KOPT-K1 (cell line): ENCODE measurements around the gene ITGA5.

Experiments used
- H3K27ac ChIP-seq: fragments of 200-600 bp; sonication (generic); 2 replicates; pipeline ENCODE4 v1.5.1; 2016; ENCODE audit warnings: antibody characterized with exemption, mild to moderate bottlenecking, low read depth, low read length; ENCODE audit not compliant: poor library complexity, severe bottlenecking
- H3K36me3 ChIP-seq: fragments of 200-600 bp; sonication (generic); 2 replicates; pipeline ENCODE4 v1.5.1; 2017; ENCODE audit warnings: antibody characterized with exemption, mild to moderate bottlenecking, low read length, moderate library complexity; ENCODE audit not compliant: insufficient read depth
- H3K9me3 ChIP-seq: fragments of 200-600 bp; sonication (generic); 2 replicates; pipeline ENCODE4 v1.5.1; 2017; ENCODE audit warnings: antibody characterized with exemption, low read length, mild to moderate bottlenecking; ENCODE audit not compliant: insufficient read depth, poor library complexity, severe bottlenecking

The ITGA5 gene

DNA sequence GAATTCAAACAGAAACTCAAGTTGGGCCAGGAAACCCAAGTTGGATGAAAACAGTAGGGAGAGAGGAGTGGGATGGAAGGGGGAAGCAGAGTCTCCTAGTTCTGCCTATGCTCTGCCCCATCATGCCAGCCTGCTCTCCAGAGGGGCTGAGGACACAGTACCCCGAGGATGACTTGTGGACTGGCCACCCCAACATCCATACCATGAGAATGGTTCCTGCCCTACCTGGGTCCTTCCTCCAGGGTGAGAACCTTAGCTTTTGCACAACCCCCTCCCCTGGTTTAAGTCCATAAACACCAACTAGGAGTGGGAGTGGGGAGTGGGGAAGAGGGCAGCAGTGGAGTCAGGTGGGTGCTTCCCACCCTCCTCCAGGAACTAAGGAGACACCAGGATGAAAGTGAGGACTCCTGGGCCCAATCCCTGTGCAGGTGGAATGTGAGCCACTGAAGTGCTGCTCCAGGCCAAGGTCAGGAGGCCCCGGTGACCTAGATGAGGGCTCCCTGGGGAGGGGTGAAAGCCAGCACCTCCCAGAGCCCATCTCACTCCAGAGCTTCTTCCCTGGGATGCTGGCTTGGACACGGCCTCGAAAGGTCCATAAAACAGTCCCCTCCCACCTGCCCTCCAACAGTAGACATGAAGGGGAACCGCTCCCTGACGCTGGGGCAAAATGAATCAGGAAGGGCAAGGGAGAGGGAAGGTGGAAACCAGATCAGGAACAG, 41.1 kb downstream of the ITGA5 start:
- Histone ChIP-seq H3K36me3 (no peaks in the 10 kb centered on the region), H3K9me3 (no peaks in the 10 kb centered on the region), H3K27ac (no peak overlapping the region)

GRCh38 chr12:54377007-54377406, 42.1 kb downstream of the ITGA5 start:
- Histone ChIP-seq H3K9me3 (no peaks in the 10 kb centered on the region), H3K27ac (no peak overlapping the region), H3K36me3 (no peaks in the 10 kb centered on the region)

GRCh38 chr12:54376596-54376995, 42.5 kb downstream of the ITGA5 start:
- H3K36me3 ChIP-seq = no peaks in the 10 kb centered on the region
- no peaks in the 10 kb centered on the region for H3K9me3 ChIP-seq
- H3K27ac ChIP-seq = no peak overlapping the region

DNA sequence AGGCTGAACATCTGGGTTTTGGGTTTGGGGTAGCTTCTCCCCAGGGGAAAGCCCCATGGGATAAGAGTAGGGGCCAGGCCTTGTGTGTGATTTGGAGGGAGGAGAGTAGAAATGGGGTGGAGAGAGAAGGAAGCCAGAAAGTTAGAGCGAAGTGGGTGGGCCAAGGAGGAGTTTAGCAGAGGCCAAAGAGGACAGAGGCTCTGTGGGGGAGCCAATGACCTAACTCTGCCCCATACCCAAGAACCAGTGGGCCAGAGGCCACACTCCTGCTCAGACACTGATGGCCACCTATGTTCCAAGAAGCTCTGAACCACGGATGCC, 43.8 kb downstream of the ITGA5 start:
- Histone ChIP-seq H3K9me3 (no peaks in the 10 kb centered on the region), H3K27ac (no peak overlapping the region), H3K36me3 (no peaks in the 10 kb centered on the region)

- no peaks in the 10 kb centered on the region for H3K9me3 ChIP-seq
- no peaks in the 10 kb centered on the region for H3K36me3 ChIP-seq
- no peak overlapping the region for H3K27ac ChIP-seq
These were observed 44.4 kb downstream of the ITGA5 start for GRCh38 chr12:54374562-54375258.

DNA sequence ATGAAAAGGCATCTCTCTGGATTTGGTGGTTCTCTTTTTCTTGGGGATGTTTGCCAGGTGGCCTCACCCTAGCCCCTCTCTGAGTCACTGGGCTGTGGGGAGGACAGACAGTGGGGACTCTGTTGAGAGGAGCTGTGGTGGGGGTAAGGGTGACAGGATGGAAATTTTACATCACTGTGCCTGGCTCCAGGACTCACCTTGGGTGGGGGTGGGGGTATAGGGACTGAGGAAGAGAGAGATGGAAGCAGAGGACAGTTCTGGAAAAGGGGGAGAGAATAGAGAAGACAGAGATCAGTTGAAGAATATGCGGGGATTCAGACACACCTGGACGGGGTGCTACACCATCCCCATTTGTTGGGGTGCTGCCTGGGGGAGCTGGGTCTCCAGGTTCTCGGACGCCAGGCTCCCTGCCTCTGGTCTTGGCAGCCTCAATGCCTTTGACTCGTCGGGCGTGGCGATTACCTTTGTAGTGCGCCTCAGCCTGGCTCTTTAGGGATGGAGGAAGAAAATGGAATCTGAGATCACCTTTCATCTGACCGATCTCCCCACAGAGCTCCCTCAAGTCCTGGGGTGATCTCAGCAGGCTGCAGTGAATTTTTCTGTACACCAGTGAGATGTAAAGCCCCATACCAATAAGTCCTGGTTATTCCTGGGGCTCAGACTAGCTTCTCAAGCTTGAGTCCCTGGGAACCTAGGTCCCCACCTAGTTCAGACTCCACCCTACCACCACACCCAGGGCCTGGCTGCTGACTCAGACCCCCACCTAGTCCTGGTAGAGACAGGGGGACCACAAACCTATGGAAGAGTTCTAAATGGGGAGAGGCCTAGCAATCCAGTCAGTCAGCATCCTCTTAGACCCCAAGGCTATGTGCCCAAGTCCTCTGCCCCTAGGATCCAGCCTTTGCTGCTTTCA, 45.2 kb downstream of the ITGA5 start:
- H3K36me3 ChIP-seq = no peaks in the 10 kb centered on the region
- no peak overlapping the region for H3K27ac ChIP-seq
- H3K9me3 ChIP-seq = no peaks in the 10 kb centered on the region

DNA sequence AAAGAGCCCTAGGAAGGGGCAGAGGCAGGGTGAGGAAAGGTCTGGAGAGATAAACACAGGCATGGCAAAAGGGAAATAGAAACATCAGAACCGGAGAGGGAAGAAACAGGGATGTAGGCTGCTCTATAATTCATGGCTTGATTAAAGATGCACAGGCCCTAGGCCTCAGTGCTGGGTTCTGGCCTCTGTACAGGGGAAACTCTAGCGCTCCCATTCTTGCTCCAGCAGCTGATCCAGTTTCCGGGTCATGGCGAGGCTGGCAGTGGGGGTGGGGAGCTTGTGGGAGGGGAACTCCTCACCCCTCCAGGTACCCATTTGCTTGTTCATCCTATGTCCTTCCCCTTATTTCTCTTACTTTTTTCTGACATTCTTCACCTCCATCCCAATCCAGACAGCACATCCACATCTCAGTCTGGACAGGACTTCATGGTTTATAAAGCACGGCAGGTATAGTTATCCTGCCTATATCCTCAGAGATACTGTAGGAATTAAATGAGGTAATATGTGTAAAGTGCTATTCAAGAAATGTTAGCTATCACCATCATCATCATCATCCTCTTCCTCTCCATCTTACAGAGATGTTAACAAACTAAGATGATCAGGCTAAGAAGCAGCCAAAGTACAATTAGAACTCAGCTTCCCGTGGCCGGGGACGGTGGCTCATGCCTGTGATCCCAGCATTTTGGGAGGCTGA, 46.8 kb downstream of the ITGA5 start:
- Histone ChIP-seq H3K36me3 (no peaks in the 10 kb centered on the region), H3K27ac (no peak overlapping the region), H3K9me3 (no peaks in the 10 kb centered on the region)

DNA sequence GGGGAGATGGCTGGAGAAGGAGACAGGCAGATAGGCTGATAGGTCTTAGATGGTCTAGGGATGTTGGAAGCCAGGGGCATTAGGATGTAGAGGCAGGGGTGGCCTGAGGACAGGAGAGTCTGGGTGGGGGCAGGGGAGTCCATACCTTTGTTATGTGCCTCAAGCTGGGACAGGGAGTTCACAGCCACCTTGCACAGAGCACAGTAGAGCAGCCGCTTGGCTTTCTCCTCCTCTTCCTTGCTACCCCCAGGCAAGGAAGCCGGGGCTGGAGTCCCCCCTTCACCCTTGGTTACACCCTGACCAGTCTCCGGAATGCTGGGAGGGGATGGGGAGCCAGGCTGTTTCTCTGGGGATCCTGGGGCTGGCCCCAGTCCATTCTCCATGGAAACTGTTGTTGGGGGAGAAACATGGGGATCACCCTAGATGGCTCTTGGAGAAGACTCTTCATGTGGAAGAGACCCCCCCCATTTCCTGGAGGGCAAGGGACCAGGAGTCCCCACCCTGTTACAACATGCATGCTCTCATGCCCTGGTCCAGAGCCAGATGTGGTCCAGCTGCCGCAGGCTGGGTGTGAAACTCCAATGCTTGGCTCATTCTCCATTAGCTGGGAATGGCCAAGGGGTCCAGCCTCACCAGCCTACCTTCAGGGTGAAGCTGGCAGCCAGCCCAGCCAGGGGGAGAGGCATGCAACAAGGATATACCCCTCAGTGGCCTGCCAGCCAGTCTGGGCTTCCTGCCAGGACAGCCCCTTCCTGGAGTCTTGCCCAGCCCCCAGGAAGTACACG, 47.5 kb downstream of the ITGA5 start:
- H3K36me3 ChIP-seq = no peaks in the 10 kb centered on the region
- no peak overlapping the region for H3K27ac ChIP-seq
- no peaks in the 10 kb centered on the region for H3K9me3 ChIP-seq

DNA sequence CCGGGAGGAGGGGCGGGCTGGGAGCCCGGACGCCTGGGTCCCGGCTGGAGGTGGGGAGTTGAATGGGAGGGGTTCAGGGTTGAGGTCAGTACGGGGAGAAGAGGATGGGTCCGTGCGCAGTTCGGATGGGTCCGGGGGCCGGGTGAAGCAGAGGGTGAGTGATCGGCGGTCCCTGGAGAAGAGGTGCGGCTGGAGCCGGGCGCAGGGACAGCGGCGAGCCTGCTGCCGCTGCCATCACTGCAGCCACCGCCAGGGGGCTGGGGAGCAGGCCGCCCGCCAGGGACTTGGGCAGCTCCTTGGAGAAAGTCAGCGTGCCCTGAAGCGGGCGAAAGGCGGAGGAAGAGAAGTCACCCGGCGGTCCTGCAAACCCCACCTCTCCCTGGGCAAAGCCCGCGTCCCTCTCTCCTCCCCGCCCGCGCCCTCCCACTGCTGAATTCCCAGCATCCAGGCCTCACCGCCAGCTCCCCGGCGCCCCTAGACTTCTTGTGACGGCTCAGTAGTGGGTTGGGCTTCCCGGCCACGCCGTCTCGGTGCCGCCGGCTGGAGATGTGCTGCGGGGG, 48.8 kb downstream of the ITGA5 start:
- H3K9me3 ChIP-seq = no peaks in the 10 kb centered on the region
- no peak overlapping the region for H3K27ac ChIP-seq

GRCh38 chr12:54369597-54370131, 49.4 kb downstream of the ITGA5 start:
- Histone ChIP-seq H3K36me3 (no peaks in the 10 kb centered on the region), H3K9me3 (no peaks in the 10 kb centered on the region), H3K27ac (no peak overlapping the region)

More for the DNA sequence above, 48.8 kb downstream of the ITGA5 start:
- no peaks in the 10 kb centered on the region for H3K36me3 ChIP-seq

DNA sequence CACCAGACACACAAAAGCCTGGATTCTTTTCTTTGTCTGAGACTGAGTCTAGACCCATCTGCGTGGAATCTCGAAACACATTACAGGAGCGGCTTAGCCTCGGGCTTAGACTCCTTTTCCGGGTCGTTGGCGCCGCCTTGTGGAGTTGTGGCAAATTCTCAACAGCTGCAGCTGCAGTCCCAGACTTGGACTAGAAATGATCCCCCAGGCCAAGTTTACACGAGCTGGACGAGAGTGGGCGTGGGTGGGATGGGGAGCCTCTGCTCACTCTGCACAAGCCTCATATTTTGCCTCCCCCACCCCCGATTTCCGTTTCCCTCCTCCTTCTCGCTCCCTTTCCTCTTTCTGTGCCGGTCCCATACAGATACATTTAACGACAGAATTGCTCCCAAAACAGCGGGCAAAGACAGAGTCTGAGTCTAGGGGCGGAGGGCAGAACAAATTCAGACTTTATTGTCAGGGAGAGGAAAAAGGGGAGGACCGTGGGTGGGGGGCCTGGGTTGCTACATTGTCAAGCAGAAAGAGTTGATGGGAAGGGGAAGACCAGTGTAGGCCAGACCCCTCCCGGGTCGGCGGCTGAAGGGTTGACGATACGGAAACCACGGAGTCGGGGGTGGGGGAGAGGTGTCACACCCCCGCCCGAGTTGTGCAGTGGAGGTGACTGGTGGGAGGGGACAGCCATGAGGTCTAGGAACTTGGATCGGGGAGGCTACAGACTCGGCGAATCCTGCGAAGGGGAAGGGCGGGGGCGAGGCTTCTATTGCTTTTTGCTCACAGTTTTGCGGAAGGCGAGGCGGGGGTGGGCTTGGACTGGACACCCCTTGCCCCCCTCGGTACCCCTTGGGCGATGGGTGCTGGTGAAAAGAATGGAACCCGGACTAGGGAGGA, 50.1 kb downstream of the ITGA5 start:
- H3K36me3 ChIP-seq = no peaks in the 10 kb centered on the region
- no peaks in the 10 kb centered on the region for H3K9me3 ChIP-seq
- peak overlapping the region; percentile 40 for H3K27ac ChIP-seq

DNA sequence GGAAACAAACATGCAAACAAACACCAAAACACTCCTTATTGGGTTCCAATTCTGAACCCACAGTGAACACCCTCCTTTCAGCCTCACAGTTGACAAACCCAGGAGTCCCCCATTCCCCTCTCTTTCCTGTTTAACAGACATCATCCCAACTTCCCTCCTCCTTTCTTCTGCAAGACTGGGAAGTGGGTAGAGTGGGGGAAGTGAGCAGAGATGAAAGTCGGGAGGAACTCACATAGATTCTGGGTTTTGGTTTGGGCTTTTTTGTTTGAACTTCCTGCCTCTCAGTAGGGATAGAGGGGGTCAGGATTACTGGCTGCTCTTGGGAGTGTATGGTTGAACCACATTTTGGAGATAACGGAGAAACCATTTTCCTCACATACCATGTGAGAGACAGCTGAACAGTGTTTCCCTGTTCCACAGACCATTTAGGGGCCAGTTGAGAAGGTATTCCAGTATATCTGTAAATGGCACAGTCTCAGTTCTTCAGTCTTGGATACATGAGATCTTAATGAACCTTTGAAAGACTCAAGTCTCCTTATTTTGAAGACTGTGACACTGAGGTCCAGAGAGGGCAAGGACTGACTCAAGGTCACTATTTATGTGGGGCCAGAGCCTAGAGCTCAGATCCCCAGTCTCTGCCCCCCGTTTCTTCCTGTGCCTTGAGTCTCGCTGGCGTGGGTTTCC, 50.9 kb downstream of the ITGA5 start:
- no peaks in the 10 kb centered on the region for H3K36me3 ChIP-seq
- H3K9me3 ChIP-seq = no peaks in the 10 kb centered on the region
- H3K27ac ChIP-seq = peak overlapping the region; percentile 40

DNA sequence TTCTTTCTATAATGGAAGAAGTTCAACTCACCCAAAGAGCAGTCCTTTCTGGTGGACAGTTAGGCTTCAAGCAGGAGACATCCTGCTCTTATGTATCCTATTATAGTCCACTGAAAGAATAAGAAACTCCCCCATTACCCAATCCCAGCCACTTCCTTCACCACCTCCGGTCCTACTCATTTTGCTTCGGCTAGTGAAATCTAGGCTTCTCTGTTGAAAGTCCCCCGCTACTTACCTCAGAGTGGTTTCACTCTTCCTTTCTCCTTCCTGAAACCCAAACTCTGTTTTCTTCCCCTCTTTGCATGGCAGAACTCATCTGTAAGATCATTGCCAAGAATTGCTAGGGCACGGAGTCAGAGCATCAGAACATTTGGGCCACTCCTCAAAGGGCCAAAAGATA, 54.7 kb downstream of the ITGA5 start, which contains the start of gene GPR84:
Gene GPR84 (minus strand): TSS at position 74 of the 400 bp plus-strand sequence. CDS start 635 bp downstream, outside the sequence.
- H3K27ac ChIP-seq = no peak within 1 kb of the TSS
- no peaks in the 10 kb centered on the region for H3K36me3 ChIP-seq
- H3K9me3 ChIP-seq = no peaks in the 10 kb centered on the region
